KG1 (cell line): ENCODE data around the gene UGT1A5.

Experiments
- DNase-seq: peaks from one replicate; lab custom pipeline; 2025; lab: John Stamatoyannopoulos, UW

UGT1A5 gene

GRCh38 chr2:233780771-233781170 lies 68.1 kb downstream of the UGT1A5 start:
- DNase-seq, result no peak

GRCh38 chr2:233789554-233789953 lies 76.8 kb downstream of the UGT1A5 start:
- no peak for DNase-seq

- DNase-seq, result no peak
Measured at GRCh38 chr2:233791151-233791882, 78.6 kb downstream of the UGT1A5 start.

GRCh38 chr2:233791883-233792329 lies 79.2 kb downstream of the UGT1A5 start:
- no peak for DNase-seq

GRCh38 chr2:233792720-233793119 lies 80.0 kb downstream of the UGT1A5 start:
- DNase-seq, result no peak

GRCh38 chr2:233793465-233794127 lies 80.9 kb downstream of the UGT1A5 start:
- no peak for DNase-seq

- DNase-seq, result no peak
Measured at GRCh38 chr2:233794128-233794658, 81.5 kb downstream of the UGT1A5 start.

GRCh38 chr2:233795735-233796171 lies 83.0 kb downstream of the UGT1A5 start:
- no peak for DNase-seq

GRCh38 chr2:233796254-233796653 lies 83.5 kb downstream of the UGT1A5 start:
- DNase-seq, result no peak

GRCh38 chr2:233798335-233799086 lies 85.8 kb downstream of the UGT1A5 start:
- DNase-seq, result no peak

- no peak for DNase-seq
Measured at GRCh38 chr2:233799087-233799665, 86.5 kb downstream of the UGT1A5 start.

GRCh38 chr2:233799716-233800115 lies 87.0 kb downstream of the UGT1A5 start:
- DNase-seq, result no peak

- no peak for DNase-seq
Measured at GRCh38 chr2:233800208-233800607, 87.5 kb downstream of the UGT1A5 start.

GRCh38 chr2:233801357-233802131 lies 88.8 kb downstream of the UGT1A5 start:
- no peak for DNase-seq

- no peak for DNase-seq
Measured at GRCh38 chr2:233802132-233802815, 89.6 kb downstream of the UGT1A5 start.

- no peak for DNase-seq
Measured at GRCh38 chr2:233803292-233803911, 90.7 kb downstream of the UGT1A5 start.

- no peak for DNase-seq
Measured at GRCh38 chr2:233803994-233804393, 91.3 kb downstream of the UGT1A5 start.

GRCh38 chr2:233807215-233807865 lies 94.6 kb downstream of the UGT1A5 start:
- no peak for DNase-seq
